GM18505 (cell line): Measurements from ENCODE around the gene PLK3.

Experiments used
- ATAC-seq: cut with Tn5 transposase; IDR thresholded peaks from one replicate; pipeline ENCODE4 v1.9.1; 2021; ENCODE audit not compliant: unreplicated experiment
- POLR2A ChIP-seq: IDR thresholded peaks from 4 replicates; pipeline ENCODE4 v1.6.1; 2011; ENCODE audit warnings: borderline replicate concordance; ENCODE audit not compliant: insufficient read depth, insufficient read length; ENCODE audit errors: extremely low read depth

Gene PLK3

DNA sequence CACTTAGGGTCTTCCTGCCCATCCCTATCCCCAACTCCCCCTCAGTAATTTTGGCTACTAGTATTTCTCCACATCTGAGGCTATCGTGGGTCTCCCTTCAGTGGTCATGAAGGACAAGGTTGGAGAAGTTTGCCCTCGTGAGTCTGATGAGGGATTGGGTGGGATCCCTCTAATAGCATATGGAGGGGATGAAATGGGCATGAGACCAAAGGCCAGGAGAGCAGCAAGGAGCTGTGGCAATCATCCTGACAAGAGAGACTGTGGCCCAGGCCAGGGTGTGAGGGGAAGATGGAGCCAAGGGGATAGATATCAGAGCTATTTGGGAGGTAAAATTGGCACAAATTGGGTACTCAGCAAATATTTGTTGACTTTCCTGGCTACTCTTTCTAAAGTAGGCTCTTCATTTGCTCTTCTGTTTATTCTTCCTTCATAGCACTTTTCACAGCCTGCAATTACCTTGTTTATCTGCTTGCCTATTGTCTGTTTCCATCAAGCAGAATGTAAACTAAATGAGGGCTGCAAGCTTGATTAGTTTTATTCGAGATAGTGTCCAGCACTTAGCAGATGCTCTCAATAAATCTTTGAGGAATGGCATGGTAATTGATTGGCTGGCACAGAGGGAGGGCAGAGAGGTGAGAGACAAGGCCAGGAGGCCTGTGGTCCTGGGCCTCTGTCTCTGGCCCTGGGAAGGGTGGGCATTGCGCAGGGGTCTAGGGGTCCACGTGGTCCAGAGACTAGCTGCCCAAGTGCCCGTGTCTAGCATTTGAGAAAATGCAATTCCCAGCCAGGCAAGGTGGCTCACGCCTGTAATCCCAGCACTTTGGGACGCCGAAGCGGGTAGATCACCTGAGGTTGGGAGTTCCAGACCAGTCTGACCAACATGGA is 1.5 kb upstream of the PLK3 start:
- no peak for TF ChIP-seq POLR2A
- no peak for ATAC-seq

DNA sequence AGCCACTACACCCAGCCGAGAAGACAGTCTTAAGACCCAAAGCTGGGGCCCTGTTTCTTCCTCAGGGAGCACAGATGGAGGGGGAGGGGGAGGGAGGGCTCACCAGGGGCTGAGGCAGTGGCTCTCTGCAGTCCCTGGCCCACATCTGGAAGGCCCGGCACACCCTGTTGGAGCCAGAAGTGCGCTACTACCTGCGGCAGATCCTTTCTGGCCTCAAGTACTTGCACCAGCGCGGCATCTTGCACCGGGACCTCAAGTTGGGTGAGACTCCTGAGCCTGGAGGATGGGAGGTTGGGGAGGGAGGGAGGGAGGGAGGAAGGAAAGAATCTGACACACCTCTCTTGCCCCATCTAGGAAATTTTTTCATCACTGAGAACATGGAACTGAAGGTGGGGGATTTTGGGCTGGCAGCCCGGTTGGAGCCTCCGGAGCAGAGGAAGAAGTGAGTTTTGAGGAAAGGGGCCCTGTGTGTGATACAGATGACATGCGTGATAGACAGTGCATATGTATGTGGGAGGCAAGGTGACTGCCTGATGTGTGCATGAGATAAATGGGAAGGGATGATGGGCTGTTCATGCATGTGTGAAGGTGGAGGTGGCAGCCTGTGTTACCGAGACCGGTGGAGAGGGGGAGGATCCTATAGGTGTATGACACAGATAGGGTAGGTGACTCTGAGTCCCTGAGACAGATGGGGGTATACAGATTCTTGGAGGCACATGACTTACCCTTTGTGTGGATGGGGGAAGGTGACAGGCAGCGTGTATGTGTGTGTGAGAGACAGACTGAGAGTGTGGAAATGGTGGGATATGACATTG is 1.5 kb downstream of the PLK3 start:
- TF ChIP-seq POLR2A = no peak
- no peak for ATAC-seq

DNA sequence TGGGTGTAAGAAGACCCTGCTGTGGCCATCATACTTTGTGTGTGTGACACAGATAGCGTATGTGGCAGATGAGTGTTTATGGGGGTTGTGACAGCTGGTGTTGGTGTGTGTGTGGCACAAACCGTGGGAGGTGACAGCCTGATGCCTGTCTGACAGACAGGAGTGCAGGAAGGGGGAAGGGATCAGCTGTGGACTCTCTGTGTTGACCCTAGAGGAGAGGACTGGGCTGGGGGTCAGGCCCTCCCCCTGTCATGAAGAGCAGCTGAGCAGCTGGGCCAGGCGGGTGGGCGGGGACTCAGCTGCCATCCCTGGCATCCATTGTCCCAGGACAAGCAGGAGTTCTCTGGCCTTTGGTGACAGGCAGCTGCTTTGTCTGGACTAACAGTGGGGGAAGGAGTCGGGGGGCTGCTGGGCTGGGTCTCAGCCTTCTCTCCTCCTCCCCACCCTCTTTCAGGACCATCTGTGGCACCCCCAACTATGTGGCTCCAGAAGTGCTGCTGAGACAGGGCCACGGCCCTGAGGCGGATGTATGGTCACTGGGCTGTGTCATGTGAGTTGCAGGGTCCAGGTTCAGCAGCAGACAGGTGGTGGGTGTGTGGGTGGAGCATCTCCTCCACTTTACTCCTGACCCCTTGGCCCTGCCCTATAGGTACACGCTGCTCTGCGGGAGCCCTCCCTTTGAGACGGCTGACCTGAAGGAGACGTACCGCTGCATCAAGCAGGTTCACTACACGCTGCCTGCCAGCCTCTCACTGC is 2.3 kb downstream of the PLK3 start:
- TF ChIP-seq POLR2A = no peak
- ATAC-seq = no peak

DNA sequence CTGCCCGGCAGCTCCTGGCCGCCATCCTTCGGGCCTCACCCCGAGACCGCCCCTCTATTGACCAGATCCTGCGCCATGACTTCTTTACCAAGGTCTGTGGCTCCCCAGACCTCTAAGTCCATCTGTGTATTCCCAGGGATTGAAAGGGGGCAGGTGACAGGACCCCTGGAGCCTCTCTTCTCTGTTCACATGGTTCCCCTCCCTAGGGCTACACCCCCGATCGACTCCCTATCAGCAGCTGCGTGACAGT is 2.8 kb downstream of the PLK3 start:
- no peak for ATAC-seq

DNA sequence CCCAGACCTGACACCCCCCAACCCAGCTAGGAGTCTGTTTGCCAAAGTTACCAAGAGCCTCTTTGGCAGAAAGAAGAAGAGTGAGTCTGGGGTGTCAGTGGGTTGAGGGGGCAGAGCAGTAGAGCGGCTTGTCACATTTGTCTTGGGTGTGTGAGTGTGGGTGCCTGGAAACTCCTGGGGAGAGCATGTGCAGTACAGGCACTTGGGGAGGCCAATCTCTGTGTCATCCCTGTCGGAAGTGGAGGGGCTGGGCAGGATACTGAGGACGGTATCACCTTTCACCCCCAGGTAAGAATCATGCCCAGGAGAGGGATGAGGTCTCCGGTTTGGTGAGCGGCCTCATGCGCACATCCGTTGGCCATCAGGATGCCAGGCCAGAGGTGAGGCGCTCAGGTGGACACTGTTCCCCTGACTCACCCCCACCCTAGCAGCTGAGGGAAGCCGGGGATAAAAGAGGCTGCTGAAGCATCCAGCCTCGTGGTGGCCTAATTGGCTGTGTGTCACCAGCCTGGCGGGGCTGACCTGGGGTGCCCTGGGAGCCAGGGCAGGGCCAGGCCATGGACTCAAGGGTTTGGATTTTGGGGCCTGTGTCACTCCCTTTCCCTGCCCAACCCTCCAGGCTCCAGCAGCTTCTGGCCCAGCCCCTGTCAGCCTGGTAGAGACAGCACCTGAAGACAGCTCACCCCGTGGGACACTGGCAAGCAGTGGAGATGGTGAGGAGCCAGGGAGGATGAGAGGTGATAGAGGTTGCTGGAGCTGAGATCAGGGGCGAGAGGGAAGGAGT is 3.3 kb downstream of the PLK3 start:
- ATAC-seq = no peak
- no peak for TF ChIP-seq POLR2A

More for the DNA sequence above, 2.8 kb downstream of the PLK3 start:
- TF ChIP-seq POLR2A = no peak

DNA sequence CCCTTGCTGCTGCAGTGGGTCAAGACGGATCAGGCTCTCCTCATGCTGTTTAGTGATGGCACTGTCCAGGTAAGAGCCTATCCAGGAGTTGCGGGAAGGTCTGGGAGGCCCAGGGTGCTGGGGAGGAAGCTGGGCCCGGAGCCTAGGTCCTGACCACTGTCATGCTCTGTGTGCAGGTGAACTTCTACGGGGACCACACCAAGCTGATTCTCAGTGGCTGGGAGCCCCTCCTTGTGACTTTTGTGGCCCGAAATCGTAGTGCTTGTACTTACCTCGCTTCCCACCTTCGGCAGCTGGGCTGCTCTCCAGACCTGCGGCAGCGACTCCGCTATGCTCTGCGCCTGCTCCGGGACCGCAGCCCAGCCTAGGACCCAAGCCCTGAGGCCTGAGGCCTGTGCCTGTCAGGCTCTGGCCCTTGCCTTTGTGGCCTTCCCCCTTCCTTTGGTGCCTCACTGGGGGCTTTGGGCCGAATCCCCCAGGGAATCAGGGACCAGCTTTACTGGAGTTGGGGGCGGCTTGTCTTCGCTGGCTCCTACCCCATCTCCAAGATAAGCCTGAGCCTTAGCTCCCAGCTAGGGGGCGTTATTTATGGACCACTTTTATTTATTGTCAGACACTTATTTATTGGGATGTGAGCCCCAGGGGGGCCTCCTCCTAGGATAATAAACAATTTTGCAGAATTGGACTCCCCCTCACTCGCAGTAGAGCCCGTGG is 5.3 kb downstream of the PLK3 start:
- no peak for TF ChIP-seq POLR2A
- ATAC-seq = no peak

DNA sequence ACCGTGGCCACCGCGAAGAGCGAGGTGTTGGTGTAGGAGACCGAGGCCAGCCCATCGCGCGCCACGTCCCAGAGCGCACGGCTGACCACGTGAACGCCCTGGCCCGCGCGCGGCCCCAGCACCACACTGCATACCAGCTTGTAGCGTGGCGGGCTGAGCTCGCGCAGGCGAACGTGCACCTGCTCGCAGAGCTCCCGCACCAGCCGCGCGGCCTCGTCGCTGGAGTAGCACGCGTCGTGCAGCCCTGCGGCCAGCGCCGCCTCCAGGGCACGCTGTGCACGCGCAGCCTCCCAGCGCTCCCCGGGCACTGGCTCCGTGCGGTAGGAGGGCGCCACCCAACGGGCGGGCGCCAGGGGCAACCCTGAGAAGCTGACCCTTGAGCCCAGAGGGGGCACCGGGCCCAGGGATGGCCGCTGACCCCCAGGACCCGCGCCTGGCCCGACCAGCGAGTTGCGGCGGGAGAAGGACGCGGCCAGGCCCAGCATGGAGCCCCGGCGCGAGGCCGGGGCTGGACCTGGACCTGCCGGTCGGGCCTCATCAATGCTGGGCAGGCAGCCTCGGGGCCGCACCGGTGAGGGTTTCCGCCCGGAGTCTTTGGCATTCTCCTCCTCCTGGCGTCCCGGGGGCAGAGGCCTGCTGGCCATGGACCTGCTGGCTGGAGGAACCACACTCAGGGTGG is 6.0 kb downstream of the PLK3 start:
- ATAC-seq = no peak
- TF ChIP-seq POLR2A = no peak

DNA sequence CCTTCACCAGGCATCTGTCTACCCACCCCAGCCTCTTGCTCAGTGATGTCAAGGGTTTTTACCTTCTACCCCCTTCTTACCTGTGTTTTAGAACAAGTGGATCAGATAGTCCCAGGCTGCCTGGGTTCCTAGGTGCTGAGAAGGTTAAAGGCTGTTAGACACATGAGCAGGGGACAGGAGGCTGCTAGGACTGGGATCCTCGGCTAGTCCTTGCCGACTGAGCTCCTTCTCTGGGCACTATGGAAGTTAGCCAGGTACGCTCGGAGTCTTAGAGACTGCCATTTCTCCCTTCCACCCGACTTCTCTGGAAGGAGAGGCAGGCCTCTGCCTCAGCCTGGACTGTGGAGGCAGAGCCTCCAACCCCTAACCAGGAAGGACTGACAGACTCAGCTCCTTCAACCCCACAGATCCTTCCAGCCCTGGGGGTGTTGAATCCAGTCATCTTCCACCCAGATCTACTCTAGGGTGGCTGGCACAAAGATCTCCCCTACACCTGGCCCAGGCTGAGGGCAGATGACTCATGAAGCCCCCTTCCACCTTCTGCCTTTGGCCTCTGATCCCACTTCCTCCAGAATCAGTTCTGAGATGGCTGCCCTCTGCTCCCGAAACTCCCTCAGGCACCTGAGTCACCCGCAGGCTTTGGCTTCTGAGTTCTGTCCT is 6.7 kb downstream of the PLK3 start, which contains the start of gene DYNLT4:
TSS of gene DYNLT4 (minus strand) at position 648 of the 660 bp plus-strand sequence. CDS start 683 bp downstream, outside the sequence.
- ATAC-seq = no peak

DNA sequence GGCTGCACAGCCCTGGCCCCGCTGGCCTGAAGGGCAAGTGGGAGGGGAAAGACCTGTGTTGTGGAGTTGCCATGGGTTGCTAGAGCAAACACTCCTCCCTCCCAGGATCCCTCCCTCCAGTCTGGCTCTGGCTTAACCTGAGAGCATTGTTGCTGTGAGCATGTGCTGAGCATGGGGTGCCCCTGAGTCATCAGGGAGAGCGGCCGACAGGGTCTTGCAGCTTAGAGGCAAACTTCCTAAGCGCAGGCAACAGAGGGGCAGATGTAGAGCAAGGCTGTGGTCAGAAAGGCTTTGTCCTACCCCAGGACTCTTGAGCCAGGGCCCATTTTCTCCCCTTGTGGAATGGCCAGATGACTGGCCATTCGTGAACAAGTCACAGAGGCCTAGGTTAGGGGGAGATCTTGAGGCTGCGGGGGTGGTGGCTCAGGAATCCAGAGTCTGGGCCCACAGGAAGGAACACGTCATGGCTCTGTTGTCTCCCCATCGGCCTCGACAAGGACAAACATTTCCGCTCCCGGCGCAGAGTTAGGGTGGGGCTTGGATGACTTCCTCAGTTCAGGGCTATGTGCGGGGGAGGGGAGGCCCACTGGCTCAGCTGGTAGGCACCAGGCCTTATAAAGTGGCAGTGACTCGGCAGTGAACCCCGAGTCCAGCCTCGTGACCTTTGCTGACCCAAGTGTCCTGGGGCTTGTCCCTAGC is 7.3 kb downstream of the PLK3 start:
- TF ChIP-seq POLR2A = peak; percentile 45
- ATAC-seq = peak; percentile 34

More for the DNA sequence above, 6.7 kb downstream of the PLK3 start, which contains the start of gene DYNLT4:
- no peak for TF ChIP-seq POLR2A

DNA sequence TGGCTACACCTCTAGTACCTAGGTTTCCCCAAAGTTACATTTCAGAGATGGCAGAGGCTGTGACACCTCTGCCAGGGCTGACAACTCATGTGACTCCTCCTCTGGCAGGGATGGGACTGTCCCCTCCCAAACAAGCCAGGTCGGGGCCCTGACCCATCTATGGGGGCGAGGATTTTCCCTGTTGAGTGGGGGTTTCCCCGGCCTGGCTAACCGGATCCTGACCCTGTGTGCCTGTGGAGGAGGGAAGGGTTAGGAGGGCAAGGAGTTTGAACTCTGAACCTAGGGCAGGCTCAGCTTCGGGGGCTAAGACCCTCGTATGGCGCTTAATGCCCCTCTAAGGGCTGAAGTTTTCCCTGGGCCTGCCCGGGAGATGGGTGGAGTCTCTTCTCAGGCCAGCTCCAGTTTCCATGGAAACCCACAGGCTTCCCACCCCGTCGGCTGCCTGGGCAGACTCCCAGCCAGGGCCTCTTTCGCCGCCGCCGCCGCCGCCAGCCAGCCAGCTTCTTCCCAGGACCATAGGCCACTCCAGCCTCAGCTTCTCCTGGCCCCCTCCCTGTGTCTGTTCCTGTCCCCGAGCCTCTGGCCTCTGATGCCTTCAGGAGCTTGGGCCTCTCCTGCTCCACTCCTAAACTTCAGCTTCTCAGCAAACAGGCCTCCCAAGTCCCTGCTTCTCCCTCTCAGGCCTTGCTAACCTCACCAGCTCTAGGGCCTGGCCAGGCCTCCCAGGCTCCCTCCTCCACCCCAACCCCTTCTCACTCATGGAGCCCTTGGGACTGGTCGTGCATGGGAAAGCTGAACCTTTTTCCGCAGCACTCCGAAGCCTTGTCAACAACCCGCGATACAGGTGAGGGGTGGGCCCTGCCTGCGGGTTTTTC is 8.1 kb downstream of the PLK3 start, which contains the start of gene BTBD19:
TSS of gene BTBD19 (plus strand) at position 461 of the 875 bp plus-strand sequence. CDS start at position 759, 298 bp downstream.
- peak; percentile 21 for ATAC-seq
- peak; percentile 24 for TF ChIP-seq POLR2A
